ENCODE results near the gene CAMK1. TPM values are rescaled to one million over a fixed set of nuclear protein-coding genes. Genes with fewer than 3 reads are reported as not detected.

The CAMK1 gene
- total RNA-seq, 1 donor from 2014 or later = 8.2 TPM

- peaks cover 3% of the 10 kb centered on the region for H3K9me3 Mint-ChIP-seq (ENCODE audit: unreplicated experiment)
- H3K36me3 Mint-ChIP-seq (ENCODE audit: unreplicated experiment) = peaks cover 5% of the 10 kb centered on the region
- DNase-seq = no peak
- no peak overlapping the region for H3K4me3 Mint-ChIP-seq (ENCODE audit: unreplicated experiment)
- H3K27me3 Mint-ChIP-seq (ENCODE audit: unreplicated experiment) = peaks cover 10% of the 10 kb centered on the region
- no peak overlapping the region for H3K27ac Mint-ChIP-seq (ENCODE audit: unreplicated experiment)
- peaks cover 14% of the 10 kb centered on the region for H3K4me1 Mint-ChIP-seq (ENCODE audit: low read depth, unreplicated experiment)
- TF ChIP-seq CTCF (IDR thresholded peaks at IDR 0.05; ENCODE audit: partially characterized antibody, unreplicated experiment) = no peak
Observed at GRCh38 chr3:9736831-9737230, 32.9 kb downstream of the CAMK1 start.

- Mint-ChIP-seq H3K27ac (ENCODE audit: unreplicated experiment) (peak overlapping the region; percentile 69), H3K4me3 (ENCODE audit: unreplicated experiment) (peak overlapping the region; percentile 95), H3K36me3 (ENCODE audit: unreplicated experiment) (no peaks in the 10 kb centered on the region), H3K9me3 (ENCODE audit: unreplicated experiment) (peaks cover 14% of the 10 kb centered on the region), H3K27me3 (ENCODE audit: unreplicated experiment) (peaks cover 12% of the 10 kb centered on the region), H3K4me1 (ENCODE audit: low read depth, unreplicated experiment) (peaks cover 16% of the 10 kb centered on the region)
- no peak for DNase-seq
- TF ChIP-seq CTCF (IDR thresholded peaks at IDR 0.05; ENCODE audit: partially characterized antibody, unreplicated experiment) = no peak
Observed at GRCh38 chr3:9732740-9733115, 37.0 kb downstream of the CAMK1 start.

- Mint-ChIP-seq H3K4me1 (ENCODE audit: low read depth, unreplicated experiment) (peaks cover 16% of the 10 kb centered on the region), H3K36me3 (ENCODE audit: unreplicated experiment) (no peaks in the 10 kb centered on the region), H3K27me3 (ENCODE audit: unreplicated experiment) (peaks cover 12% of the 10 kb centered on the region), H3K4me3 (ENCODE audit: unreplicated experiment) (peak overlapping the region; percentile 95), H3K9me3 (ENCODE audit: unreplicated experiment) (peaks cover 14% of the 10 kb centered on the region), H3K27ac (ENCODE audit: unreplicated experiment) (peak overlapping the region; percentile 69)
- DNase-seq = peak; percentile 47
- TF ChIP-seq CTCF (IDR thresholded peaks at IDR 0.05; ENCODE audit: partially characterized antibody, unreplicated experiment) = no peak
Observed at GRCh38 chr3:9732080-9732739, 37.5 kb downstream of the CAMK1 start.

- DNase-seq = peak; percentile 99
- peaks cover 12% of the 10 kb centered on the region for H3K27me3 Mint-ChIP-seq (ENCODE audit: unreplicated experiment)
- peaks cover 16% of the 10 kb centered on the region for H3K4me1 Mint-ChIP-seq (ENCODE audit: low read depth, unreplicated experiment)
- H3K4me3 Mint-ChIP-seq (ENCODE audit: unreplicated experiment) = peak within 1 kb of the TSS; percentile 95
- TF ChIP-seq CTCF (IDR thresholded peaks at IDR 0.05; ENCODE audit: partially characterized antibody, unreplicated experiment) = no peak
- no peaks in the 10 kb centered on the region for H3K36me3 Mint-ChIP-seq (ENCODE audit: unreplicated experiment)
- H3K9me3 Mint-ChIP-seq (ENCODE audit: unreplicated experiment) = peaks cover 14% of the 10 kb centered on the region
- peak within 1 kb of the TSS; percentile 97 for H3K27ac Mint-ChIP-seq (ENCODE audit: unreplicated experiment)
Observed at GRCh38 chr3:9731206-9732079, 38.3 kb downstream of the CAMK1 start, which contains the start of gene BRPF1. BRPF1 (plus strand) TSS chr3:9731735; CDS start chr3:9734141, 2,406 bp downstream.

Measured in glutamatergic neuron (in vitro differentiated cells).